GM12873 (cell line): ENCODE data around the gene NEU4.

Experiments used
- TF ChIP-seq, protein P1 (sequence below): IDR thresholded peaks from 2 replicates; pipeline ENCODE4 v1.5.1; 2012; ENCODE audit warnings: low read depth, mild to moderate bottlenecking, moderate library complexity, low read length, control low read depth; ENCODE audit not compliant: insufficient read depth; ENCODE audit errors: missing control alignments

NEU4 gene

GRCh38 chr2:241862775-241863535 lies 54.0 kb downstream of the NEU4 start:
- TF ChIP-seq, protein P1, sequence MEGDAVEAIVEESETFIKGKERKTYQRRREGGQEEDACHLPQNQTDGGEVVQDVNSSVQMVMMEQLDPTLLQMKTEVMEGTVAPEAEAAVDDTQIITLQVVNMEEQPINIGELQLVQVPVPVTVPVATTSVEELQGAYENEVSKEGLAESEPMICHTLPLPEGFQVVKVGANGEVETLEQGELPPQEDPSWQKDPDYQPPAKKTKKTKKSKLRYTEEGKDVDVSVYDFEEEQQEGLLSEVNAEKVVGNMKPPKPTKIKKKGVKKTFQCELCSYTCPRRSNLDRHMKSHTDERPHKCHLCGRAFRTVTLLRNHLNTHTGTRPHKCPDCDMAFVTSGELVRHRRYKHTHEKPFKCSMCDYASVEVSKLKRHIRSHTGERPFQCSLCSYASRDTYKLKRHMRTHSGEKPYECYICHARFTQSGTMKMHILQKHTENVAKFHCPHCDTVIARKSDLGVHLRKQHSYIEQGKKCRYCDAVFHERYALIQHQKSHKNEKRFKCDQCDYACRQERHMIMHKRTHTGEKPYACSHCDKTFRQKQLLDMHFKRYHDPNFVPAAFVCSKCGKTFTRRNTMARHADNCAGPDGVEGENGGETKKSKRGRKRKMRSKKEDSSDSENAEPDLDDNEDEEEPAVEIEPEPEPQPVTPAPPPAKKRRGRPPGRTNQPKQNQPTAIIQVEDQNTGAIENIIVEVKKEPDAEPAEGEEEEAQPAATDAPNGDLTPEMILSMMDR, result no peak

DNA sequence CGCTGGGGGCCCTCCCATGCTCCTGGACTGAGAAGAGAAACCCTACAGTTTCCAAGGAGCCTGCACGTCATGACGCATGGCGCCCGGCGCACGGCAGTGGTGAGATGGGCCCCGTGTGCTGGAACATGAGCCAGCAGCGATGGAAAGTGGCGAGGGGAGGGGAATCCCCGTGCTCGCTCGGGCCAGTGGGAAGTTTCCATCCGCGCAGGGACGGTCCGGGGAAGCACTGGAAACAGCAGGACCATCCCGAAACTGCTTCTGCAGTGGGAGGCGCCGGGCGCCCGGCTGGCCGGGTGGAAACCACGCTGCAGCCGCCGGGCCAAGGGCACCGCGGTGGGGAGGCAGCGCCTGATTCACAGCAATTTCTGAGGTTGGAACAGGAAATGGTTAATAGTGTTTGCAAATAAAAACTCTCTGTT lies 54.6 kb downstream of the NEU4 start:
- TF ChIP-seq, protein P1, result no peak

- TF ChIP-seq, protein P1, result no peak
Observed at GRCh38 chr2:241864168-241864849, 55.3 kb downstream of the NEU4 start.

DNA sequence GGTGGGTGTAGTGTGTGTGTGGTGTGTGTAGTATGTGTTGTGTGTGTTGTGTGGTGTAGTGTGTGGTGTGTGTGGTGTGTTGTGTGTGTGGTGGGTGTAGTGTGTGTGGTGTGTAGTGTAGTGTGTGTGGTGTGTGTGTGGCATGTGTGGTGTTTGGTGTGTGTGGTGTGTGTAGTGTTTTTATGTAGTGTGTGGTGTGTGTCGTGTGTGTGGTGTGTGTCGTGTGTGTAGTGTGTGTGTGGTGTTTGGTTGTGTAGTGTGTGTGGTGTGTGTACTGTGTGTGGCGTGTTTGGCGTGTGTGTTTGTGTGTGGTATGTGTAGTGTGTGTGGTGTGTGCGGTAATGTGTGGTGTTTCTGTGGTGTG lies 55.8 kb downstream of the NEU4 start:
- TF ChIP-seq, protein P1, result no peak

DNA sequence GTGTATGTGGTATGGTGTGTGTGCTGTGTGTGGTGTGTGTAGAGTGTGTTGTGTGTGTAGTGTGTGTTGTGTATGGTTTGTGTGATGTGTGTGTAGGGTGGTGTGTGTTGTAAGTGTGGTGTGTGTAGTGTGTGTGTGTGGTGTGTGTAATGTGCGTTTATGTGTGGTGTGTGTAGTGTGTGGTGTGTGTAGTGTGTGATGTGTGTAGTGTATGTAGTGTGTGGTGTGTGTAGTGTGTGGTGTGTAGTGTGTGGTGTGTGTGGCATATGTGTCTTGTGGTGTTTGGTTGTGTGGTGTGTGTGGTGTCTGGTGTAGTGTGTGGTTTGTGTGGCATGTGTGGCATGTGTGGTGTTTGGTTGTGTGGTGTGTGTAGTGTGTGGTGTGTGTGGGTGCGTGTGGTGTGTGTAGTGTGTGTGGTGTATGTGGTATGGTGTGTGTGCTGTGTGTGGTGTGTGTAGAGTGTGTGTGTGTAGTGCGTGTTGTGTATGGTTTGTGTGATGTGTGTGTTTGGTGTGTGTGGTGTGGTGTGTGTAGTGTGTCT lies 56.5 kb downstream of the NEU4 start:
- TF ChIP-seq, protein P1, result no peak

GRCh38 chr2:241865957-241866789 lies 57.2 kb downstream of the NEU4 start:
- TF ChIP-seq, protein P1, result no peak
